NCI-H69 (cell line): ENCODE measurements around the gene RPP14.

Source experiments
- DNase-seq: peaks from one replicate; lab custom pipeline; 2025; lab: John Stamatoyannopoulos, UW

The RPP14 gene

DNA sequence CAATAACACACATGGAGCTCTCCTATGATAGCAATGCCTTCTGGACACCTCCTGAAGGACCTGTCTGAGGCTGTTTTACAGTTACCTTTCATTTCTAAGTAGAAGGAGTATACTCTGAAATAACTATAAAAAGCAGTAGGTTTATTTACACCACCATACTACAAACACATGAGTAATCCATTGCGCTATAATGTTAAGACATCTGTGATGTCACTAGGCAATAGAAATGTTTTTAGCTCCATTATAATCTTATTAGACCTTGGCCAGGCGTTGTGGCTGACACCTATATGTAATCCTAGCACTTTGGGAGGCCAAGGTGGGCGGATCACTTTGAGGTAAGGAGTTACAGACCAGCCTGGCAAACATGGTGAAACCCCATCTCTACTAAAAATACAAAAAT, 51.4 kb downstream of the RPP14 start:
- no peak for DNase-seq

DNA sequence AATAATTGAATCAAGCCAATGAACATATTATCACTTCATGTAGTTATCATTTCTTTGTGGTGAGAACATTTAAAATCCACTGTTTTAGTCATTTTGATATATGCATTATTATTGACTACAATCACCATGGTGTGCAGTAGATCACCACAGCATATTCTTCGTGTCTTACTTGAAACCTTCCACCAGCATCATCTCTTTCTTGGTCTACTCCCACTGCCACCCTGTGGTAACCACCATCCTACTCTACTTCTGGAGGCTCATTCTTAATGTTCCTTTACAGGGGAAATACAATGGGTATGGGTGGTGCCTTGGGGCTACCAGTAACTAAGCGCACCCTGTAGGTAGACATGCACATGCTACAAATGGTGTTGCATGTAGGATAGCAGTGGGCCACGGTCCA, 52.0 kb downstream of the RPP14 start:
- DNase-seq: no peak

DNA sequence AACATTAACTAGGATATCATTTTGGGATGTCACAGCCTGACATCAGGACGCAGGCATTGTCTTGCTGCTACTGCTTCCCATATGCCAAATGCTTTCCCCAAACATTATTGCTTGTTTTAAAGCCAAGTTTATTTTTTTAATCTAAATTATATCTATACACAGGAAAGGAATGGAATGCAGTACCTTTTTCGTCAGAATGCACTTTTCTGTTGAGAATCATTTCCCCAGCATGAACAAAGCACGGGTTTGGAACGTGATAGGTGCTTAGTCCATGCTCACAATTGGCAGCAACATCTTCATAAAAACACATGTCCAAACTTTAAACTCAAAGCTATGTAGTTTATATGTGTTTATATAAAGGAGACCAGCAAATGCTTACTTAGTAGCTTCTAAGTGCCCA, 52.8 kb downstream of the RPP14 start:
- no peak for DNase-seq

DNA sequence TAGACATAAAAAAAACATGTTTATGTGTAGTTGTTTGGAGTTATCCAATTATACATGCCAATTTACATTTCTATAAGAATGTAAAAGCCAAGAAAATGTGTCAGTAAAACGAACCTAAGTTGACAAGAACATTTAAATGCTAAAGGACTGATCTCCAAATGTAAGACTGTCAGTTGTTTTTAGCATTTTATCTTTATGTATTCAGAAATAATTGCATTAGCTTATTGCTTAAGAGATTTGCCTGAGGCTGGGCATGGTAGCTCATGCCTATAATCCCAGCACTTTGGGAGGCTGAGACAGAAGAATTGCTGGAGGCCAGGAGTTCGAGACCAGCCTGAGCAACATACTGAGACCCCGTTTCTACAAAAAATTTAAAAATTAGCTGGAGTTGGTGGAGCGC, 53.6 kb downstream of the RPP14 start:
- DNase-seq: no peak

DNA sequence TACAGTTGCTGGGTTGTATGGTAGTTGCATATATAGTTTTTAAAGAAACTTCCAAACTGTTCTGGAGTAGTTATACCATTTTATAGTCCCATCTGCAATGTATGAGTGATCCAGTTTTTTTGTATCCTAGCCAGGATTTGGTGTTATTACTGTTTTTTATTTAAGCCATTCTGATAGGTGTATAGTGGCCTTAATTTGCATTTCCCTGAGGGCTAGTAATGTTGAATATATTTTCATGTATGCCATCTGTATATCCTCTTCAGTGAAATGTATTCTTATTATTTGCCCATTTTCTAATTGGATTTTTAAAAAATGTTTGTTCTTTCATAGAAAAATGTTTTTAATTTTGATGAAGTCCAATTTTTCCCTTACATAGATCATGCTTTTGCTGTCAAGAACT, 55.8 kb downstream of the RPP14 start:
- no peak for DNase-seq

DNA sequence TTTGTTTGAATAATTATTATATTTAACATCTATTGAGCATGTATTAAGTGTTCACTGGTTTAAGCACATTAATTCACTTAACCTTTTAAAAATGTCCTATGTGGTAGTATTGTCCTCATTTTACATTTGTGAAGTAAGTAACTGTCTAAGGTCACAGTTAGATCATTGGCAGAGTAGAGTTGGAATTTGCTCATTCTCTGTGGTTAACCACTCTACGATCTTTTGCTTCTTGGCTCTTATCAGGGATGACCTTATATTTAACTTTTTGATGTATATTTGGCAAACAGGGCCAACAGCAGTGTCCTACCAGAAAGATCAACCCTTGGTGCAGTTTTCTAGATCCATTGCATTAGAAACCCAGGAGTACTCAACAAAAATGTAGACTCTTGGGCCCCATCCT, 60.7 kb downstream of the RPP14 start:
- DNase-seq: no peak

DNA sequence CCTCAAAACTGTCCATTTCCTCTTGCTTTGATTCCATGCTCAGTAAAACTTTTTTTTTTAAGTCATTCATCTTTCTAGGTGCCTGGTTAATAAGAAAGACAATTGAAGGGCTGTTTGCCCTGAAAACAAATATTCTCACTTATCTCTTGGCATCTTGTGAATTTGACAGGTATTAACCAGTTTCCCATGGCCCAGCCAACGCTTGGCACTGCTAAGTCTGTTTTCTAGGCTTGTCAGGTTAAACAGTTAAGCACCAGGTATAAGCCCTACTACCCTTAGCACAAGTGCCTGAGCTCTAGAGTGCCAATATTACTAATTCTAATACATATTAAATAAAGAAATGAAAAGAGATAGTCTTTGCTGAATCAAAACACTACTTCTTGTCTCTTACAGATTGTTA, 63.0 kb downstream of the RPP14 start:
- no peak for DNase-seq
